ENCODE data around the gene PPM1B.

- TF ChIP-seq CTCF (IDR thresholded peaks at IDR 0.05) (no peak), POLR2A (IDR thresholded peaks at IDR 0.05) (no peak)
Measured at GRCh38 chr2:44164617-44165016, 4.1 kb upstream of the PPM1B start.
